Measurements from ENCODE around the gene RYR1. TPM values are rescaled to one million over a fixed set of nuclear protein-coding genes. Genes with fewer than 3 reads are reported as not detected.

Gene RYR1
- polyA plus RNA-seq, 4 donors, result 0.81 to 2.3 TPM; not detected in 2

DNA sequence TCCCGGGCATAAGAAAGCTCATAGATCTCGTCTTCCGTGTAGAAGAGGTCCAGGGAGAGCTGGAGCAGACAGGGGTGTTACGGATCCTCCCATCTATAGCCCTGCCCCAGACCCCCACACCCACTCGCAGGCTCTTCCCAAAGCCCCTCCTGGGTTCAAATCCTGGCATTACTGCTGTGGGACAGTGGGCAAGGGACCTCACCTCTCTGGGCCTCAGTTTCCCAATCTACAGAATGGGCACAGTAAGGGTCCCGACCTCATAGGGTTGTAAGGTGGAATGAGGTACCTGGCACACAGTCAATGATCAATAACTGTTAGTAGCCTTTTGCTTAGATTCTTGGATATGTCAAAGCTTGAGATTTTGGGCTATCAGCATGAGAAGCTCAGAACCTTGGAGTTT lies 20.1 kb upstream of the RYR1 start:
- H3K4me1 ChIP-seq (ENCODE audit: control insufficient read depth in 3 of 3, insufficient read depth in 2 of 3, low read depth in 1 of 3, low read length in 2 of 3), result peaks cover 0 to 10% (median 3%) of the 10 kb centered on the region in 3 donors
- H3K36me3 ChIP-seq (ENCODE audit: control insufficient read depth in 3 of 3, insufficient read depth in 2 of 3, low read depth in 1 of 3, low read length in 3 of 3), result peaks cover 0 to 9% (median 0%) of the 10 kb centered on the region in 3 donors
- H3K9me3 ChIP-seq (ENCODE audit: control insufficient read depth in 2 of 2, insufficient read depth in 1 of 2, low read depth in 1 of 2, low read length in 1 of 2), result no peaks in the 10 kb centered on the region
- WGBS, 3 donors, result 87 to 91% (median 90%) methylated on average over 6 of the region's 6 CpGs
- H3K4me3 ChIP-seq (ENCODE audit: low read depth in 1 of 3, low read length in 3 of 3), result no peak overlapping the region
- no peak overlapping the region for H3K27ac ChIP-seq (ENCODE audit: low read depth in 1 of 3, low read length in 2 of 3)
- DNase-seq (no peak), FAIRE-seq (no peak)
- H3K27me3 ChIP-seq (ENCODE audit: control insufficient read depth in 3 of 3, insufficient read depth in 3 of 3, low read length in 3 of 3), result peaks cover 0 to 3% (median 0%) of the 10 kb centered on the region in 3 donors

DNA sequence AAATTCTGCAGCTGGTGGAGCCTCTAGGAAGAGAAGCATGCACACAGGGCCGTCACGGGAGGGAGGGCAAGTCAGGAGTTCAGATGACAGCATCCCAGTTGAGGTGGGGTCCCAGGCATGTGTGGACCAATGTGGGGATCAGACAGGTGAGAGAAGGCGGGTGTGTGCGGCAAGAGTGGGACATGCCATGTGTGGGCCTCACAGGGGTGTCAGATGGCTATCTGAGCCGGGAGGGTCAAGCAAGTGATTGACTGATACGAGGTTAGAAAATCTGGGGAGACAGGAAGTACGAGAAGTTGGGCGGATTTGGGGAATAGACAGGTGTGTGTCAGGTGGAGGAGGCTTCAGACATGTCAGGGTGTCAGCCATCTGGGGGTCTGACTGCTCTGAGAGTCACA lies 16.3 kb upstream of the RYR1 start:
- no peaks in the 10 kb centered on the region for H3K36me3 ChIP-seq (ENCODE audit: control insufficient read depth in 3 of 3, insufficient read depth in 2 of 3, low read depth in 1 of 3, low read length in 3 of 3)
- H3K27me3 ChIP-seq (ENCODE audit: control insufficient read depth in 3 of 3, insufficient read depth in 3 of 3, low read length in 3 of 3), result peaks cover 0 to 6% (median 0%) of the 10 kb centered on the region in 3 donors
- H3K9me3 ChIP-seq (ENCODE audit: control insufficient read depth in 2 of 2, insufficient read depth in 1 of 2, low read depth in 1 of 2, low read length in 1 of 2), result no peaks in the 10 kb centered on the region
- FAIRE-seq, result no peak
- 66 to 75% (median 68%) methylated on average over 8 of the region's 8 CpGs for WGBS, 3 donors
- H3K4me1 ChIP-seq (ENCODE audit: control insufficient read depth in 3 of 3, insufficient read depth in 2 of 3, low read depth in 1 of 3, low read length in 2 of 3), result peaks cover 0 to 11% (median 3%) of the 10 kb centered on the region in 3 donors
- no peak overlapping the region for H3K27ac ChIP-seq (ENCODE audit: low read depth in 1 of 3, low read length in 2 of 3)
- no peak for DNase-seq
- H3K4me3 ChIP-seq (ENCODE audit: low read depth in 1 of 3, low read length in 3 of 3), result no peak overlapping the region

DNA sequence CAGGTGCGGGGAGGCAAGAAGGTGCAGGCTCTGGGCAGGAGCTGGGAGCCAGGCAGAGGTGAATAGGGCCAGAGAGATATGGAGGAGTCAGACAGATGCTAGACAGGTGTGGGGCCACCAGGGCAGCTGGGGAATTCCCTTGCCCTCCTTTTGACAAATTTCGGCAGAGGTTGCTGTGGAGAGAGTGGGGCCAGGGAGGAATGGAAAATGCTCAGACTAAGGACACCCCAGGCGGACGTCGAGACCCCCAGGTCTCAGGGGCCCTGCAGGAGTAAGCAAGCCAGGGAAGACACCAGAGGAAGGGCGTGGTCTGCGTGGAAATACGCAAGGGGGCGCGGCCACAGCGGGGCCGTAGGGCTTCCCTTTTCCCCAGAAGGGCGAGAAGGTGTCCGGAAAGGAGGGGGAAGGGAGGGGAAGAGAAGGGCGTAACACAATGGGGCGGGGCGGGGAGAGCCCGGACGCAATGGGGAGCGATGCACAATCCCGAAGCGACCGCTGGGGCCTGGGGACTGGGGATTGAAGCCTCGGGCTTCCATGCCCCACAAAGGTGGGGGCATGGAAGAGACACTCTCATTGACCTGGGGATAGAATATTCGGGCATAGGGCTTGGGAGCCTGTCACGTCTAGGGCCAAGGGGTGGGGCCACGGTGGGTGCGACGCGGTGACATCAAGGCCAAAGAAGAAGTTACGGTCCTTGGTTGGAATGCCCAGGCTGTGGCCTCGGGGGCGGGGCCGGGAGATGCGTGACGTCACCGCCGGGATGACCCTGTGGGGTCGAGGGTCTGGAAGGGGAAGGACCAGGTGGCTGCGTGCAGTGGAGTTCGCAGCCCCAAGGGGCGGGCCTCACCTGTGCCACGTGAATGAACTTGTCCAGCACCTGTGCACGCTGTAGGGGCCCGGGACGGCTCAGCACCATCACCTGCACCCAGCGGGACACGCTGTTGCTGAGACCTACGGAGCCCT lies 15.7 kb upstream of the RYR1 start:
- DNase-seq, result peak; percentile 53 to 72
- FAIRE-seq, result no peak
- peak overlapping the region in 2 of 3 donors; percentile 26 to 27 for H3K4me3 ChIP-seq (ENCODE audit: low read depth in 1 of 3, low read length in 3 of 3)
- peaks cover 0 to 11% (median 0%) of the 10 kb centered on the region in 3 donors for H3K27me3 ChIP-seq (ENCODE audit: control insufficient read depth in 3 of 3, insufficient read depth in 3 of 3, low read length in 3 of 3)
- H3K27ac ChIP-seq (ENCODE audit: low read depth in 1 of 3, low read length in 2 of 3), result no peak overlapping the region
- WGBS, 3 donors, result 6 to 10% (median 9%) methylated on average over 45 to 49 of the region's 49 CpGs
- H3K36me3 ChIP-seq (ENCODE audit: control insufficient read depth in 3 of 3, insufficient read depth in 2 of 3, low read depth in 1 of 3, low read length in 3 of 3), result no peaks in the 10 kb centered on the region
- H3K9me3 ChIP-seq (ENCODE audit: control insufficient read depth in 2 of 2, insufficient read depth in 1 of 2, low read depth in 1 of 2, low read length in 1 of 2), result no peaks in the 10 kb centered on the region
- peaks cover 0 to 11% (median 3%) of the 10 kb centered on the region in 3 donors for H3K4me1 ChIP-seq (ENCODE audit: control insufficient read depth in 3 of 3, insufficient read depth in 2 of 3, low read depth in 1 of 3, low read length in 2 of 3)

DNA sequence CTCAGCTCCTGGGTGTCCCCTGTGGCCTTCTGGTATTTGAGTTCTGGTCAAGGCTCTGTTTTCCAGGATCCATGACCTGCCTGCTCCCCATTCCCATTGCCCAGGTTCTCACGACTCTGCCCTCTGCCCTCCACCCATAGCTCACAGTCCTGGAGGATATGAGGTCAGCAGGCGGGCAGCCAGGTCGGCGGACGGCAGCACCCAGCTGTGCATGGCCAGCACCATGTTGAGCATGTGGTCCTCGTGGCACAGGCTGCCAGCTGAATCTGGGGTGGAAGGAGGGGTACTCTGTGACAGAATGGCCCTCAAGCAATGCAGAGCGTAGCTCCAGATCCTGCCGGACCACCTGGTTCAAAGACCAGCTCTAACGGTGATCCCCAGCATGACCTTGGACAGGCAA lies 12.6 kb upstream of the RYR1 start:
- H3K36me3 ChIP-seq (ENCODE audit: control insufficient read depth in 3 of 3, insufficient read depth in 2 of 3, low read depth in 1 of 3, low read length in 3 of 3), result no peaks in the 10 kb centered on the region
- 59 to 85% (median 73%) methylated on average over 9 of the region's 9 CpGs for WGBS, 3 donors
- no peak overlapping the region for H3K4me3 ChIP-seq (ENCODE audit: low read depth in 1 of 3, low read length in 3 of 3)
- H3K9me3 ChIP-seq (ENCODE audit: control insufficient read depth in 2 of 2, insufficient read depth in 1 of 2, low read depth in 1 of 2, low read length in 1 of 2), result no peaks in the 10 kb centered on the region
- no peak overlapping the region for H3K27ac ChIP-seq (ENCODE audit: low read depth in 1 of 3, low read length in 2 of 3)
- no peak for FAIRE-seq
- DNase-seq, result no peak
- H3K27me3 ChIP-seq (ENCODE audit: control insufficient read depth in 3 of 3, insufficient read depth in 3 of 3, low read length in 3 of 3), result peaks cover 0 to 12% (median 0%) of the 10 kb centered on the region in 3 donors
- H3K4me1 ChIP-seq (ENCODE audit: control insufficient read depth in 3 of 3, insufficient read depth in 2 of 3, low read depth in 1 of 3, low read length in 2 of 3), result peaks cover 0 to 11% (median 3%) of the 10 kb centered on the region in 3 donors

DNA sequence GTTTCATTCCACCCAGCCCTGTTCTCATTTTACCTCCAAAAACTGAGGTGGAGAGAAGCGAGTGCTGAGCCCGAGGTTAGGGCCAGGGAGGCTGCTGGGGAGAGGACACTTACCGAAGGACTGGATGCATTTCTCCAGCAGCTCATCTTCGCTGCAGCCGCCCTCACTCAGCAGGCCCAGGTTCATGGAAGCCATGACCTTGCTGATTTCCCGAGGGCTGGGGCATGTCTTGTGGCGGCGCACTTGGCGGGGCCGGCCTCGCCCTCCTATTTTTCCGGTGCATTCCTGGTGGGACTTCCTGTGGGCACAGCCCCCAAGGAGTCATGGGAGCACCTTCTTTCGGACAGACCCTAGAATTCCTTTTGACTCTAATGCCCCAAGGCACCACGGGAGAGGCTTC lies 11.6 kb upstream of the RYR1 start:
- H3K27ac ChIP-seq (ENCODE audit: low read depth in 1 of 3, low read length in 2 of 3), result no peak overlapping the region
- peaks cover 0 to 14% (median 0%) of the 10 kb centered on the region in 3 donors for H3K27me3 ChIP-seq (ENCODE audit: control insufficient read depth in 3 of 3, insufficient read depth in 3 of 3, low read length in 3 of 3)
- no peaks in the 10 kb centered on the region for H3K36me3 ChIP-seq (ENCODE audit: control insufficient read depth in 3 of 3, insufficient read depth in 2 of 3, low read depth in 1 of 3, low read length in 3 of 3)
- no peak for DNase-seq
- 74 to 81% (median 77%) methylated on average over 14 of the region's 14 CpGs for WGBS, 3 donors
- FAIRE-seq, result no peak
- H3K4me1 ChIP-seq (ENCODE audit: control insufficient read depth in 3 of 3, insufficient read depth in 2 of 3, low read depth in 1 of 3, low read length in 2 of 3), result peaks cover 0 to 11% (median 3%) of the 10 kb centered on the region in 3 donors
- H3K4me3 ChIP-seq (ENCODE audit: low read depth in 1 of 3, low read length in 3 of 3), result no peak overlapping the region
- H3K9me3 ChIP-seq (ENCODE audit: control insufficient read depth in 2 of 2, insufficient read depth in 1 of 2, low read depth in 1 of 2, low read length in 1 of 2), result no peaks in the 10 kb centered on the region

DNA sequence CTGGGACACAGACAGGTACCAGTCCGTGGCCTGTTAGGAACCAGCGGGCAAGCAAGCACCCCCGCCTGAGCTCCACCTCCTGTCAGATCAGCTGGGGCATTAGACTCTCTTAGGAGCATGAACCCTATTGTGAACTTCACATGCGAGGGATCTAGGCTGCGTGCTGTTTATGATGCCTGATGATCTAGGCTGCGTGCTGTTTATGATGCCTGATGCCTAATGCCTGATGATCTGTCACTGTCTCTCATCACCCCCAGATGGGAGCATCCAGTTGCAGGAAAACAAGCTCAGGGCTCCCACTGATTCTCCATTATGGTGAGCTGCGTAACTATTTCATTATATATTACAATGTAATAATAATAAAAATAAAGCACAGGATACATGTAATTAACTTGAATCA lies 11.1 kb upstream of the RYR1 start:
- Histone ChIP-seq H3K4me3 (ENCODE audit: low read depth in 1 of 3, low read length in 3 of 3) (no peak overlapping the region), H3K4me1 (ENCODE audit: control insufficient read depth in 3 of 3, insufficient read depth in 2 of 3, low read depth in 1 of 3, low read length in 2 of 3) (peaks cover 0 to 11% (median 3%) of the 10 kb centered on the region in 3 donors), H3K27ac (ENCODE audit: low read depth in 1 of 3, low read length in 2 of 3) (no peak overlapping the region), H3K36me3 (ENCODE audit: control insufficient read depth in 3 of 3, insufficient read depth in 2 of 3, low read depth in 1 of 3, low read length in 3 of 3) (no peaks in the 10 kb centered on the region), H3K27me3 (ENCODE audit: control insufficient read depth in 3 of 3, insufficient read depth in 3 of 3, low read length in 3 of 3) (peaks cover 0 to 14% (median 0%) of the 10 kb centered on the region in 3 donors), H3K9me3 (ENCODE audit: control insufficient read depth in 2 of 2, insufficient read depth in 1 of 2, low read depth in 1 of 2, low read length in 1 of 2) (no peaks in the 10 kb centered on the region)
- no peak for FAIRE-seq
- no peak for DNase-seq
- 59 to 80% (median 78%) methylated on average over 7 of the region's 7 CpGs for WGBS, 3 donors

DNA sequence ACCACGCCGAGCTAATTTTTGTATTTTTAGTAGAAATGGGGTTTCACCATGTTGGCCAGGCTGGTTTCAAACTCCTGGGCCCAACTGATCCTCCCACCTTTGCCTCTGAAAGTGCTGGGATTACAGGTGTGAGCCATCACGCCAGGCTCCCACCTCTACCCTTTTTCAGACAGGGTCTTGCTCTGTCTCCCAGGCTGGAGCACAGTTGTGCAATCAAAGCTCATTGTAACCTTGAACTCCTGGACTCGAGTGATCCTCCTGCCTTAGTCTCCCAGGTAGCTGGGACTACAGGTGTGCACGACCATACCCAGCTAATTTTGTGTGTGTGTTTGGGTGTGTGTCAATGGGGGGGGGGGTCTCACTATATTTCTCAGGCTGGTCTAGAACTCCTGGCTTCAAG lies 9.2 kb upstream of the RYR1 start:
- no peak for FAIRE-seq
- Histone ChIP-seq H3K4me3 (ENCODE audit: low read depth in 1 of 3, low read length in 3 of 3) (no peak overlapping the region), H3K36me3 (ENCODE audit: control insufficient read depth in 3 of 3, insufficient read depth in 2 of 3, low read depth in 1 of 3, low read length in 3 of 3) (no peaks in the 10 kb centered on the region), H3K27me3 (ENCODE audit: control insufficient read depth in 3 of 3, insufficient read depth in 3 of 3, low read length in 3 of 3) (peaks cover 0 to 18% (median 0%) of the 10 kb centered on the region in 3 donors), H3K9me3 (ENCODE audit: control insufficient read depth in 2 of 2, insufficient read depth in 1 of 2, low read depth in 1 of 2, low read length in 1 of 2) (no peaks in the 10 kb centered on the region), H3K27ac (ENCODE audit: low read depth in 1 of 3, low read length in 2 of 3) (no peak overlapping the region), H3K4me1 (ENCODE audit: control insufficient read depth in 3 of 3, insufficient read depth in 2 of 3, low read depth in 1 of 3, low read length in 2 of 3) (no peaks in the 10 kb centered on the region)
- WGBS, 3 donors, result 42 to 80% (median 54%) methylated on average over 3 to 5 of the region's 5 CpGs
- no peak for DNase-seq

DNA sequence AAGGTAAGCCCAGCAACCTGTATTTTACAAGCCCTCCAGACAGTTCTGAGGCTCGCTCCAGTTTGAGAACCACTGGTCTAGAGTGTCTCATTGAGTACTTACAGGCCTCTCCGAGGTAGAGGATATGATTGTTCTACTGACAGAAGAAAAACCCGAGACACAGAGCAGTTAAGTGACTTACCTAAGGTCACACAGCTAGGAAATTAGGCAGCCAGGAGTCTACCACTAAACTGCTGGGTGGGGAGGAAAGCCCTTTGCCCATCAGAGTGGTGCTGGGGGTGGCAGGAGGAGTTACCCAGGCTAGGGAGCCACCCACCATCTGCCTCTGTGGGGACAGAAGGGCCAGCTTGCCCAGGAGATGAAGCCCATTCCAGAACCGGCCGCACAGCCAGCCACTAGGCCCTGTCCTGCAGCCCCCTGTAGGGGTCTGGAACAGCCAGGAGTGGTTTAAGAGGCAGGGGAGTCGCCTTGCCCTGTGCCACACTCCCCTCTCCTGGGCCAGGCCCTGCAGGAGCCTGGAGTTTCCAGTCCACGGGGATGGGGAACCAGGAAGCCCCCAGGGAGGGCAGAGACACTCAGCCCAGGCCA lies 8.2 kb upstream of the RYR1 start:
- Histone ChIP-seq H3K27me3 (ENCODE audit: control insufficient read depth in 3 of 3, insufficient read depth in 3 of 3, low read length in 3 of 3) (peaks cover 0 to 18% (median 0%) of the 10 kb centered on the region in 3 donors), H3K9me3 (ENCODE audit: control insufficient read depth in 2 of 2, insufficient read depth in 1 of 2, low read depth in 1 of 2, low read length in 1 of 2) (no peaks in the 10 kb centered on the region), H3K4me3 (ENCODE audit: low read depth in 1 of 3, low read length in 3 of 3) (no peak overlapping the region), H3K4me1 (ENCODE audit: control insufficient read depth in 3 of 3, insufficient read depth in 2 of 3, low read depth in 1 of 3, low read length in 2 of 3) (no peaks in the 10 kb centered on the region), H3K27ac (ENCODE audit: low read depth in 1 of 3, low read length in 2 of 3) (no peak overlapping the region), H3K36me3 (ENCODE audit: control insufficient read depth in 3 of 3, insufficient read depth in 2 of 3, low read depth in 1 of 3, low read length in 3 of 3) (no peaks in the 10 kb centered on the region)
- WGBS, 3 donors, result 71 to 77% (median 75%) methylated on average over 7 of the region's 7 CpGs
- FAIRE-seq (no peak), DNase-seq (no peak)
